Smooth muscle cell of the coronary artery (primary cell): Measurements from ENCODE around the gene IKZF4. TPM values are rescaled to one million over a fixed set of nuclear protein-coding genes. Genes with fewer than 3 reads are reported as not detected.

Experiments
- total RNA-seq: library from RNA; depleted of rRNA; stranded (reverse); fragments of >200 nt; gene quantifications from 2 replicates; pipeline ENCODE4 v1.2.3, GENCODE V29; 2014; ENCODE audit warnings: low replicate concordance

The IKZF4 gene
- total RNA-seq: 0.35 and 0.83 TPM in 2 replicates

GRCh38 chr12:56020423-56021184 is at the start of gene IKZF4:
IKZF4 (plus strand) TSS chr12:56021043; CDS start chr12:56021494, 451 bp downstream.

GRCh38 chr12:55973599-55974307 is 47.1 kb upstream of the IKZF4 start, which contains the start of gene RAB5B:
RAB5B (plus strand) TSS chr12:55974078; CDS start chr12:55986961, 12,883 bp downstream.

GRCh38 chr12:55996715-55997534 is 23.9 kb upstream of the IKZF4 start, which contains the start of gene SUOX:
SUOX (plus strand) TSS chr12:55997276; CDS start chr12:56002222, 4,946 bp downstream.

DNA sequence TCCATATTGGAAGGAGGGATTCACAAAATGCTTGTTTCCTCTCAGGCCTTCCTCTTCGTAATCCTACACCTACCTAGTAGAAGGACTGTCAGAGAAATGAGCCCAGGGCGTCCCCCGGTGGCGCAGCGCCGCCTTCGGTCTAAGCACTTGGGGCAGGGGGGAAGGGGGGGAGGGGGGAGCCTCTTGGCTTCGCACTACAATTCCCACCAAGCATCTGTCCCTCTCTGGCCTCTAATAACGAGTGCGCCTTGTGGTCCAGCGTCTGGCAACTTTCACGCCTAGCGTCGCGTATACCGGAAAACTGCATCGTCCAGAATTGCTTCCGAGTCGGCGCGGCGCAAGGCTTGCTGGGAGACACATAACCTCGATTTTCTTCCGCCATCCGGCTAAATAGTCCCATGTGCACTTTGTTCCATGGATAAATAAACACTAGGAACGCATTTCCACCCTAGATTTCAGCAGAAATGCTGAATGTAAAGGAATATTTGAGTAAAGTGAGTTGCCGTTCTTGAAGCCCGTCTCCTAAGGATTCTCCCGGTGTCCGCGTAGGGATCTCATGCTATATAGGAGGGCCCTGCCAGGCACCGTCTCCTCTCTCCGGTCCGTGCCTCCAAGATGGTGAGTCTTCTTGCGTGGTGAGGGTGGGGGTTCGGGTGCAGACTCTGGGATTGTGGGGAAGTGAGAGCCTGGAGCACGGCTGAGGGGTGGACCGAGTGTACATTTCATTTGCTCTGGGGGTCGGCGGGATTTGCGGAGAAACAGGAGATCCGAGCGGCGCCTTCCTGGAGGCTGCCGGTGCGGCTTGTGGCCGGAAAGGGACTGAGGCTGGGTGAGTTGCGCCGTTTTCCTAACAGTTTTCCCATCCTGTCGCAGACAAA is 20.9 kb downstream of the IKZF4 start, which contains the start of gene RPS26:
Gene RPS26, plus strand, starts transcription at position 367 of the 878 bp plus-strand sequence. Its CDS starts 249 bp downstream, at position 616.

DNA sequence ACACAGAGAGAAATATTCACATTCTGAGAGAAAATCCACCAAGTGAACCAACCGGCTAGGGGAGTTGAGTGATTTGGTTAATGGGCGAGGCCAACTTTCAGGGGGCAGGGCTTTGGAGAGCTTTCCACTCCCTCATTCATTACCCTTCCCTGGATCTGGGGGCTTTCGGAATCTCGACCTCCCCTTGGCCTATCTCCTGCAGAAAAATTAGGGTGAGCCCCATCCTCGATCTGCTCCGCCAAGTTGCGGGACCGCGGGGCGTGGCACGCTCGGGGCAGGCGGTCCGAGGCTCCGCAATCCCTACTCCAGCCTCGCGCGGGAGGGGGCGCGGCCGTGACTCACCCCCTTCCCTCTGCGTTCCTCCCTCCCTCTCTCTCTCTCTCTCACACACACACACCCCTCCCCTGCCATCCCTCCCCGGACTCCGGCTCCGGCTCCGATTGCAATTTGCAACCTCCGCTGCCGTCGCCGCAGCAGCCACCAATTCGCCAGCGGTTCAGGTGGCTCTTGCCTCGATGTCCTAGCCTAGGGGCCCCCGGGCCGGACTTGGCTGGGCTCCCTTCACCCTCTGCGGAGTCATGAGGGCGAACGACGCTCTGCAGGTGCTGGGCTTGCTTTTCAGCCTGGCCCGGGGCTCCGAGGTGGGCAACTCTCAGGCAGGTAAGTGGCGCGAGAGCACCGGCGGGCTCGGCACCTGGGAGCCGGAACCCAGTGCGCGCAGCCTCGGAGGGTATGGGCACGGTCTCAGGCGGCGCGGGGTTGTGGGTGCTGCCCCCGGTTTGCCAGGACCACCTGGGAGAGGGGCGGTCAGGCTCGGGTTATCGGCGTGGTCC is 59.1 kb downstream of the IKZF4 start, which contains the start of gene ERBB3:
Gene ERBB3, plus strand, starts transcription at position 443 of the 833 bp plus-strand sequence. Its CDS starts 136 bp downstream, at position 579.

Other genes starting within 250 kb of the IKZF4 start
- 32.2 and 105 TPM in 2 replicates for gene SARNP, start 203.3 kb upstream of the IKZF4 start, total RNA-seq
- 31.8 and 41.1 TPM in 2 replicates for gene ORMDL2, start 203.0 kb upstream of the IKZF4 start, total RNA-seq
- 46.2 and 60.6 TPM in 2 replicates for gene DNAJC14, start 191.5 kb upstream of the IKZF4 start, total RNA-seq
- gene MMP19, start 178.1 kb upstream of the IKZF4 start, total RNA-seq: 4.0 and 12.0 TPM in 2 replicates
- gene PYM1, start 93.1 kb upstream of the IKZF4 start, total RNA-seq: 17.1 and 37.1 TPM in 2 replicates
- gene DGKA, start 89.9 kb upstream of the IKZF4 start, total RNA-seq: 34.4 and 52.2 TPM in 2 replicates
- gene PMEL, start 55.0 kb upstream of the IKZF4 start, total RNA-seq: 0.23 and 0.90 TPM in 2 replicates
- gene CDK2, start 54.2 kb upstream of the IKZF4 start, total RNA-seq: 2.9 and 18.4 TPM in 2 replicates
- 35.0 and 40.1 TPM in 2 replicates for gene RAB5B, start 47.0 kb upstream of the IKZF4 start, total RNA-seq
- 8.3 and 11.9 TPM in 2 replicates for gene SUOX, start 23.8 kb upstream of the IKZF4 start, total RNA-seq
- gene RPS26, start 20.9 kb downstream of the IKZF4 start, total RNA-seq: 28.5 and 116 TPM in 2 replicates
- gene ERBB3, start 59.1 kb downstream of the IKZF4 start, total RNA-seq: 0.53 and 0.70 TPM in 2 replicates
- gene PA2G4, start 83.5 kb downstream of the IKZF4 start, total RNA-seq: 132 and 135 TPM in 2 replicates
- 4,087 and 6,384 TPM in 2 replicates for gene RPL41, start 95.6 kb downstream of the IKZF4 start, total RNA-seq
- 4.7 and 5.7 TPM in 2 replicates for gene ZC3H10, start 97.2 kb downstream of the IKZF4 start, total RNA-seq
- gene ESYT1, start 107.2 kb downstream of the IKZF4 start, total RNA-seq: 173 and 204 TPM in 2 replicates
- gene MYL6B, start 131.5 kb downstream of the IKZF4 start, total RNA-seq: 104 and 107 TPM in 2 replicates
- gene MYL6, start 137.3 kb downstream of the IKZF4 start, total RNA-seq: 3,250 and 5,170 TPM in 2 replicates
- 38.8 and 54.9 TPM in 2 replicates for gene SMARCC2, start 168.4 kb downstream of the IKZF4 start, total RNA-seq
- gene RNF41, start 200.9 kb downstream of the IKZF4 start, total RNA-seq: 174 and 323 TPM in 2 replicates
- gene NABP2, start 203.3 kb downstream of the IKZF4 start, total RNA-seq: 24.2 and 33.1 TPM in 2 replicates
- gene SLC39A5, start 209.0 kb downstream of the IKZF4 start, total RNA-seq: not detected in 2 replicates
- gene ANKRD52, start 237.3 kb downstream of the IKZF4 start, total RNA-seq: 17.0 and 17.1 TPM in 2 replicates
- gene COQ10A, start 245.9 kb downstream of the IKZF4 start, total RNA-seq: 5.9 and 6.9 TPM in 2 replicates